HL-60/S4 (cell line): ENCODE data around the gene STOX2.

Experiments used
- in situ Hi-C: fragments of 300-500 bp; cut with MboI; formaldehyde crosslinking; loops from 2 replicates; pipeline ENCODE4 v1.14.3; 2022; ENCODE audit warnings: low sequenced_read_pairs

Gene STOX2

GRCh38 chr4:183889190-183889589 lies 15.9 kb upstream of the STOX2 start:
- in situ Hi-C loops = no loop called here

- in situ Hi-C loops = no loop called here
These were observed 7.9 kb upstream of the STOX2 start for GRCh38 chr4:183897193-183897592.

GRCh38 chr4:183898456-183898855 lies 6.7 kb upstream of the STOX2 start:
- in situ Hi-C loops = no loop called here

- in situ Hi-C loops = no loop called here
These were observed 1.9 kb upstream of the STOX2 start for GRCh38 chr4:183903021-183903760.

GRCh38 chr4:183905593-183906488 lies 734 bp downstream of the STOX2 start:
- in situ Hi-C loops = no loop called here

- in situ Hi-C loops = no loop called here
These were observed 1.3 kb downstream of the STOX2 start for GRCh38 chr4:183906489-183906738.

GRCh38 chr4:183906739-183907651 lies 1.9 kb downstream of the STOX2 start:
- in situ Hi-C loops = no loop called here

GRCh38 chr4:183907871-183908683 lies 3.0 kb downstream of the STOX2 start:
- in situ Hi-C loops = no loop called here

GRCh38 chr4:183909187-183909586 lies 4.1 kb downstream of the STOX2 start:
- in situ Hi-C loops = no loop called here

- in situ Hi-C loops = no loop called here
These were observed 4.7 kb downstream of the STOX2 start for GRCh38 chr4:183909801-183910200.

GRCh38 chr4:183912585-183912984 lies 7.5 kb downstream of the STOX2 start:
- in situ Hi-C loops = no loop called here

GRCh38 chr4:183915976-183916375 lies 10.9 kb downstream of the STOX2 start:
- in situ Hi-C loops = no loop called here

GRCh38 chr4:183918696-183919095 lies 13.6 kb downstream of the STOX2 start:
- in situ Hi-C loops = no loop called here

GRCh38 chr4:183919141-183919540 lies 14.0 kb downstream of the STOX2 start:
- in situ Hi-C loops = no loop called here

- in situ Hi-C loops = no loop called here
These were observed 15.4 kb downstream of the STOX2 start for GRCh38 chr4:183920512-183920911.

GRCh38 chr4:183921335-183921734 lies 16.2 kb downstream of the STOX2 start:
- in situ Hi-C loops = no loop called here

- in situ Hi-C loops = no loop called here
These were observed 19.4 kb downstream of the STOX2 start for GRCh38 chr4:183924362-183925044.

GRCh38 chr4:183926950-183927349 lies 21.8 kb downstream of the STOX2 start:
- in situ Hi-C loops = no loop called here

- in situ Hi-C loops = no loop called here
These were observed 27.5 kb downstream of the STOX2 start for GRCh38 chr4:183932576-183932975.

GRCh38 chr4:183934761-183935160 lies 29.7 kb downstream of the STOX2 start:
- in situ Hi-C loops = no loop called here
